ENCODE data around the gene ERC2. TPM values are rescaled to one million over a fixed set of nuclear protein-coding genes. Genes with fewer than 3 reads are reported as not detected.
A peak's percentile ranks its signal among the peaks of the same experiment; 100 is the strongest.

The ERC2 gene
- total RNA-seq, 4 donors from 2014 or later = 5.3 to 8.8 (median 7.8) TPM

GRCh38 chr3:55751730-55752129, 716.5 kb downstream of the ERC2 start:
- no peaks in the 10 kb centered on the region for H3K9me3 ChIP-seq
- no peaks in the 10 kb centered on the region for H3K36me3 ChIP-seq
- no peaks in the 10 kb centered on the region for H3K27me3 ChIP-seq
- DNase-seq = no peak
- 66 to 68% methylated on average over 1 of the region's 1 CpG for WGBS, 2 donors
- no peak overlapping the region for H3K4me3 ChIP-seq (replicated peaks in 1 of 3)
- H3K27ac ChIP-seq = no peak overlapping the region
- TF ChIP-seq, protein P1, sequence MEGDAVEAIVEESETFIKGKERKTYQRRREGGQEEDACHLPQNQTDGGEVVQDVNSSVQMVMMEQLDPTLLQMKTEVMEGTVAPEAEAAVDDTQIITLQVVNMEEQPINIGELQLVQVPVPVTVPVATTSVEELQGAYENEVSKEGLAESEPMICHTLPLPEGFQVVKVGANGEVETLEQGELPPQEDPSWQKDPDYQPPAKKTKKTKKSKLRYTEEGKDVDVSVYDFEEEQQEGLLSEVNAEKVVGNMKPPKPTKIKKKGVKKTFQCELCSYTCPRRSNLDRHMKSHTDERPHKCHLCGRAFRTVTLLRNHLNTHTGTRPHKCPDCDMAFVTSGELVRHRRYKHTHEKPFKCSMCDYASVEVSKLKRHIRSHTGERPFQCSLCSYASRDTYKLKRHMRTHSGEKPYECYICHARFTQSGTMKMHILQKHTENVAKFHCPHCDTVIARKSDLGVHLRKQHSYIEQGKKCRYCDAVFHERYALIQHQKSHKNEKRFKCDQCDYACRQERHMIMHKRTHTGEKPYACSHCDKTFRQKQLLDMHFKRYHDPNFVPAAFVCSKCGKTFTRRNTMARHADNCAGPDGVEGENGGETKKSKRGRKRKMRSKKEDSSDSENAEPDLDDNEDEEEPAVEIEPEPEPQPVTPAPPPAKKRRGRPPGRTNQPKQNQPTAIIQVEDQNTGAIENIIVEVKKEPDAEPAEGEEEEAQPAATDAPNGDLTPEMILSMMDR (IDR thresholded peaks at IDR 0.05) = no peak
- no peak for TF ChIP-seq POLR2A (IDR thresholded peaks at IDR 0.05)
- intact Hi-C loops (cut with DNase I) = no loop called here
- peaks cover 17 to 25% of the 10 kb centered on the region in 2 donors for H3K4me1 ChIP-seq

- peaks cover 9 to 18% of the 10 kb centered on the region in 2 donors for H3K4me1 ChIP-seq
- TF ChIP-seq, protein P1 (IDR thresholded peaks at IDR 0.05) = no peak
- TF ChIP-seq POLR2A (IDR thresholded peaks at IDR 0.05) = no peak
- H3K27me3 ChIP-seq = no peaks in the 10 kb centered on the region
- WGBS, 2 donors = 33 to 39% methylated on average over 6 of the region's 6 CpGs
- no peaks in the 10 kb centered on the region for H3K9me3 ChIP-seq
- intact Hi-C loops (cut with DNase I) = no loop called here
- H3K36me3 ChIP-seq = no peaks in the 10 kb centered on the region
- DNase-seq = peak; percentile 85 to 86
- no peak overlapping the region for H3K4me3 ChIP-seq (replicated peaks in 1 of 3)
- peak overlapping the region; percentile 44 to 78 (median 62) for H3K27ac ChIP-seq
Measured at GRCh38 chr3:55750525-55750924, 717.7 kb downstream of the ERC2 start.

DNA sequence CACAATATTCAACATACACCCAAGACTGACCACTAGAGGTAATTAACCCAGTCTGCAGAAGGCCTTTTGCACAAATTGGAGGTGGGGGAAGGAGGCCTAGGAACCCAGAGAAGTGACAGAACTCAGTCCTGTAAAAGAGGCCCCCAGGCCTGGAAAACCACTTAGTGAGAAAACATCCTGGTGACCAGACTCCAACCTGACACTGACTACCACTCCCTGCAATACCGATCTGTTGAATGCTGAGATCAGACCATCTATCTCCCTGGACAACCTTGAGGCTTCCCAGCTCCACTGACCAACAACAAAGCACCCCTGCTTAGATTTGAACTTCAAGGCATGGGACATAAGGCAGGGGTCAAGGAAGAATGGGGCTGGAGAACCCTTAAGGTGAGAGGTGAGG, 719.2 kb downstream of the ERC2 start:
- Histone ChIP-seq H3K4me1 (peaks cover 0 to 10% of the 10 kb centered on the region in 2 donors), H3K36me3 (no peaks in the 10 kb centered on the region), H3K27ac (no peak overlapping the region), H3K4me3 (replicated peaks in 1 of 3) (no peak overlapping the region), H3K9me3 (no peaks in the 10 kb centered on the region), H3K27me3 (no peaks in the 10 kb centered on the region)
- TF ChIP-seq POLR2A (IDR thresholded peaks at IDR 0.05) = no peak
- TF ChIP-seq, protein P1 (IDR thresholded peaks at IDR 0.05) = no peak
- WGBS, 2 donors = 100% methylated on average over 1 of the region's 1 CpG
- intact Hi-C loops (cut with DNase I) = loop anchor here (10.0 kb wide), 1 partner anchor 264 kb away; the partner anchor contains the start of gene WNT5A
- no peak for DNase-seq

DNA sequence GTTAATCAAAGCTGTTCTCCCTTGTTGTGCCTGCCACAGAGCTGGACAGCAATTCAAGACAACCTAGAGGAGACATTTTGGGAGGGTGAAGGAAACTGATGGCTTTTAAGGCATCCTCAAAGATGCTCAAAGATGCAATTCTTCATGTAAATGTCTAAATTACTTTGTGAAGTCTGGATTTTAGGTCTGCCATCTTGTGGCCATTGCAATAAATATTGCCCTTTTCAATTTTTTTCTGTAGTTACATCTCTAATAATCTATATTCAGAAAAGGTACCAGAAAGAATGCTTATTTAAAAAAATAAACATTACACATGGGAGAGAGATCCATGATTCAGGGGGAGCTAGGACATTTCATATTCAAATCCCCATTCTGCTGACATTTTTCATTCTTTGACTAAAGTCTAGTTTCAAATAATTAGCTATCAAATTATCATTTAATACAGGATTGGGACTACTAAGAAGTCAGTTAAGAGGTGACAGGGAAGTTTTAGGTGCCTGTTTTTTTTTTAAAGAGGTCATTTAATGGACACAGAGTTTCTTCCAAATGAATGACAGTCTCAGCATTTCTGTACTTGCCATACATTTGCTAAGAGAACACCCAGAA, 721.4 kb downstream of the ERC2 start:
- peaks cover 0 to 10% of the 10 kb centered on the region in 2 donors for H3K4me1 ChIP-seq

DNA sequence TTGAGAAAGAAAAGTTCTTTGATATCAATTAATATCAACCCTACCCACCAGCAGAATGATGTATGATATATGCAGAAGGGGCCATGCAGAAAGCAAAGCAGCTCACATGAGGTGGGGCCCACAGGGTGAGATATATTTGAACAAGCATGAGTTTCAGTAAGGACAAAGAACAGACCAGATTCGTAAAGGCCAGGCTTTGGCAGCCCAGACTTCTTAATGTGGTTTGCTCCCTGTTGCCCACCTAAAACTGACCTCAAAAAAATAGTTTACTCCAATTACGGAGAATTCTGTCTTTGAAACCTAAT, 725.5 kb downstream of the ERC2 start:
- Histone ChIP-seq H3K27me3 (no peaks in the 10 kb centered on the region), H3K4me1 (no peaks in the 10 kb centered on the region), H3K36me3 (no peaks in the 10 kb centered on the region), H3K27ac (no peak overlapping the region), H3K4me3 (replicated peaks in 1 of 3) (no peak overlapping the region), H3K9me3 (no peaks in the 10 kb centered on the region)
- TF ChIP-seq, protein P1 (IDR thresholded peaks at IDR 0.05) = no peak
- DNase-seq = no peak
- intact Hi-C loops (cut with DNase I) = loop anchor here (10.0 kb wide), 1 partner anchor 258 kb away; the partner anchor contains the start of gene WNT5A
- WGBS, 2 donors = 89 to 96% methylated on average over 2 of the region's 2 CpGs

More for the DNA sequence above, 721.4 kb downstream of the ERC2 start:
- Histone ChIP-seq H3K27me3 (no peaks in the 10 kb centered on the region), H3K27ac (no peak overlapping the region), H3K9me3 (no peaks in the 10 kb centered on the region), H3K36me3 (no peaks in the 10 kb centered on the region), H3K4me3 (replicated peaks in 1 of 3) (no peak overlapping the region)
- intact Hi-C loops (cut with DNase I) = loop anchor here (10.0 kb wide), 1 partner anchor 262 kb away; the partner anchor contains the start of gene WNT5A
- no peak for DNase-seq
- TF ChIP-seq, protein P1 (IDR thresholded peaks at IDR 0.05) = peak in 4 of 6 experiments; percentile 25 to 51 (median 43)
- no peak for TF ChIP-seq POLR2A (IDR thresholded peaks at IDR 0.05)
